Neutrophil (primary cell): ENCODE data around the gene OR10H2.
"Not testable (repeated sequence)": the region's sequence is repeated elsewhere in the genome, so short reads cannot be mapped to it uniquely, and the experiment has no call there.

Experiments
- H3K27ac ChIP-seq: fragments of 200-600 bp; sonication (generic); 2 replicates; pipeline ENCODE4 v1.5.1; 2016; ENCODE audit warnings: mild to moderate bottlenecking, moderate library complexity
- H3K27me3 ChIP-seq: fragments of 200-600 bp; sonication (generic); 2 replicates; pipeline ENCODE4 v1.6.0; 2016; ENCODE audit warnings: mild to moderate bottlenecking
- H3K36me3 ChIP-seq: fragments of 200-600 bp; sonication (generic); 2 replicates; pipeline ENCODE4 v1.5.1; 2017
- H3K4me1 ChIP-seq, 2 experiments: fragments of 200-600 bp in 1 of 2; sonication (generic) in 1 of 2; 1 replicate in 1 of 2; 2 replicates in 1 of 2; pipeline versions ENCODE4 v1.5.1 to v1.6.1; 2013 to 2016; ENCODE audit warnings: low read depth in 1 of 2, low read length in 1 of 2, mild to moderate bottlenecking in 1 of 2, moderate library complexity in 1 of 2; ENCODE audit not compliant: control insufficient read depth in 1 of 2, insufficient read depth in 1 of 2
- H3K4me3 ChIP-seq, 2 experiments: fragments of 200-600 bp in 1 of 2; sonication (generic) in 1 of 2; 1 replicate in 1 of 2; 2 replicates in 1 of 2; pipeline ENCODE4 v1.5.1; 2013 to 2016; ENCODE audit warnings: low read depth in 1 of 2, low read length in 1 of 2, mild to moderate bottlenecking in 1 of 2, moderate library complexity in 1 of 2
- H3K9me3 ChIP-seq: fragments of 200-600 bp; sonication (generic); 2 replicates; pipeline ENCODE4 v1.5.1; 2016
- TF ChIP-seq, protein P1 (sequence below): fragments of 200-600 bp; sonication (generic); IDR thresholded peaks from 2 replicates; pipeline ENCODE4 v1.5.1; 2016; ENCODE audit warnings: antibody characterized with exemption

OR10H2 gene, protein sequence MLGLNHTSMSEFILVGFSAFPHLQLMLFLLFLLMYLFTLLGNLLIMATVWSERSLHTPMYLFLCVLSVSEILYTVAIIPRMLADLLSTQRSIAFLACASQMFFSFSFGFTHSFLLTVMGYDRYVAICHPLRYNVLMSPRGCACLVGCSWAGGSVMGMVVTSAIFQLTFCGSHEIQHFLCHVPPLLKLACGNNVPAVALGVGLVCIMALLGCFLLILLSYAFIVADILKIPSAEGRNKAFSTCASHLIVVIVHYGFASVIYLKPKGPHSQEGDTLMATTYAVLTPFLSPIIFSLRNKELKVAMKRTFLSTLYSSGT

DNA sequence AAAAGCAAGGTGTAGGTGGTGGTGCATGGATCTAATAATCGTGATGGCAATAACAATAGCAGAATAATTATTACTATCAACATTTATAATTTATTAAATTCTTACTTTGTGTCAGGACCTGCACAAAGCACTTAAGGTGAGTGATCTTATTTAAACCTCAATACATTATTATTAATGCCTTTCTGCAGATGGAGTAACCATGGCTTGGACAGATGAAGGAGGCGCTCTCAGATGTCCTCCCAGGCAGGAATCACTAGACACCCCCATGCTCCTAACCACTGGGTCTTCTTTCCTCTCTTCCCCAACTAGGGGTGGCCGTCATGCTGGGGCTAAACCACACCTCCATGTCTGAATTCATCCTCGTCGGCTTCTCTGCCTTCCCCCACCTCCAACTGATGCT is at the start of gene OR10H2:
OR10H2 (plus strand) TSS at position 301 of the 400 bp plus-strand sequence; CDS start at position 321, 20 bp downstream.
- Histone ChIP-seq H3K27me3 (peaks cover 71% of the 10 kb centered on the region), H3K27ac (no peak within 1 kb of the TSS), H3K4me3 (no peak within 1 kb of the TSS), H3K4me1 (no peaks in the 10 kb centered on the region), H3K36me3 (no peaks in the 10 kb centered on the region), H3K9me3 (no peaks in the 10 kb centered on the region)
- TF ChIP-seq, protein P1, sequence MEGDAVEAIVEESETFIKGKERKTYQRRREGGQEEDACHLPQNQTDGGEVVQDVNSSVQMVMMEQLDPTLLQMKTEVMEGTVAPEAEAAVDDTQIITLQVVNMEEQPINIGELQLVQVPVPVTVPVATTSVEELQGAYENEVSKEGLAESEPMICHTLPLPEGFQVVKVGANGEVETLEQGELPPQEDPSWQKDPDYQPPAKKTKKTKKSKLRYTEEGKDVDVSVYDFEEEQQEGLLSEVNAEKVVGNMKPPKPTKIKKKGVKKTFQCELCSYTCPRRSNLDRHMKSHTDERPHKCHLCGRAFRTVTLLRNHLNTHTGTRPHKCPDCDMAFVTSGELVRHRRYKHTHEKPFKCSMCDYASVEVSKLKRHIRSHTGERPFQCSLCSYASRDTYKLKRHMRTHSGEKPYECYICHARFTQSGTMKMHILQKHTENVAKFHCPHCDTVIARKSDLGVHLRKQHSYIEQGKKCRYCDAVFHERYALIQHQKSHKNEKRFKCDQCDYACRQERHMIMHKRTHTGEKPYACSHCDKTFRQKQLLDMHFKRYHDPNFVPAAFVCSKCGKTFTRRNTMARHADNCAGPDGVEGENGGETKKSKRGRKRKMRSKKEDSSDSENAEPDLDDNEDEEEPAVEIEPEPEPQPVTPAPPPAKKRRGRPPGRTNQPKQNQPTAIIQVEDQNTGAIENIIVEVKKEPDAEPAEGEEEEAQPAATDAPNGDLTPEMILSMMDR = no peak

DNA sequence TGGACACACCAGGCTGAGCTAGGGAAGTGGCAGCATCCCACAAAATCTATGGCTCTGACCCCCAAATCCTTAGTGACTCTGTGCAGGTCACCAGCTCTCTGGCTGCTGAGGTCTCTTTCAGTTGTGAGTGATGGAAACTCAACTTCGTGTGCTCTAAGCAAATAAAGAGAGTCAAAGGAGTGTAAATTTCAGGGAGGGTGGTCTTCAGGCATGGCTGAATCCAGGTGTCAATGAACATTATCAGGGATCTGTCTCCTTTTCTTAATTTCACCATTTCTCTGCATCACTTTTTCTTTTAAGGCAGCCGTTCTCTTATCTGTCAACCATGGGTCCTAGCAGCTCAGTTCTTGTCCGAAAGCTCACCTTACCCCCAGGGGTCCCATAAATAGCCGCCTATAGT is 48.7 kb upstream of the OR10H2 start:
- TF ChIP-seq, protein P1 = no peak
- Histone ChIP-seq H3K27me3 (peaks cover 3% of the 10 kb centered on the region), H3K9me3 (no peaks in the 10 kb centered on the region), H3K36me3 (peaks cover 82% of the 10 kb centered on the region), H3K4me1 (no peaks in the 10 kb centered on the region), H3K27ac (no peak overlapping the region), H3K4me3 (no peak overlapping the region)

DNA sequence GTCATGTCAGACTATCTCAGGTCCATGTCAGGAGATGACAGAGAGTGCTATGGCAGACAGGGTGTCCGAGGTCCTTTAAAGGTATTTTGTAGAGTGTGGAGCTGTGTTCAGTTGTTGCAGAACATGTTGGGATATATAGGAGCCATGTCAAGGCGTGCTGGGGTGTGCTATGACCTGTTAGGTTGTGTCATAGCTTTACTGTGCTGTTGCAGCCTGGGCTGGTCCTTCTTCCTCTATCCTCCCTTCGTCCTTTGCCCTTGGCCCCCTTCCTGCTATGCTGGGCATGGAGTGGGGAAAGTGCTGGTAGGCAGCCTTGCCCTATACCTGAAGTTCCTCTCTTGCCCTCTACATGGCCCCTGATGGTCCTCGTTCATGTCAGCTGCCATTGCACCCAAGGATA is 48.0 kb upstream of the OR10H2 start:
- peaks cover 84% of the 10 kb centered on the region for H3K36me3 ChIP-seq
- not testable (repeated sequence) for H3K4me1 ChIP-seq, H3K27ac ChIP-seq, H3K9me3 ChIP-seq, H3K4me3 ChIP-seq, H3K27me3 ChIP-seq

DNA sequence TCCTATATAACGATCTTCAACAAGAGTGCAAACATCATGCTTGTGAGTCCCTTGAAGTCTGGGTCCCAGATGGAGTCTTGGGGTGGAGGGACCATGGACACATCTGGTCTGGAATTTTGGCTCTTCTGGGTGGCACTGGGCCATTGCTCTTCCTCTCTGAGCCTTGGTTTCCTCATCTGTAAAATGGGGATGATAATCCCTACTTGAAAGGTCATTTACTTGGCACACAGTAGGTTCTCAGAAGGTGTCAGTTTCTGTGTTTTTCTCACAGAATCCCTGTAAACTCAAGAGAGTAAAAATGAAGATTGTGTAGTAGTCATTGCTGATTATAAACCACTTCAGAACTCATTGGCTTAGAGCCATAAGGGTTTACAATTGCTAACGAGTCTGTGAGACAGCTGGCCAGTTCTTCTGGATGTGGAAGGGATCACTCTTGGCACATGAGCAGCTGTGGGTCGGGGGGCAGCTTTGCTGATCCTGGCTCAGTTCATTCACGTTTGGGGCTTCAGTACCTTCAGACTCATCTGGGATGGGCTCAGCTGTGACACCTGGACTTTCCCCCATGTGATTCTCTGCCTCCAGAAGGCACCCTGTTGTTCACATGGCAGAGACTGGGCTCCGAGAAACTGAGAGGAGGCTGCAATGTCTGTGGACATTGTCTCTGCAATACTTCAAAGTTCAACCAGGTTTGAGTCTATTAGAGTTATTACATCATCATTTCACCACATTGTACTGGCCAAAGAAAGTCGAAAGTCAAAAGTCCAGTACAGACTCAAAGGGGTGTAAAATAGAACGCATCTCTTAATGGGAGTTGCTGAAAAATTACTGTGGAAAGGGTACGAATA is 47.1 kb upstream of the OR10H2 start:
- no peaks in the 10 kb centered on the region for H3K4me1 ChIP-seq

DNA sequence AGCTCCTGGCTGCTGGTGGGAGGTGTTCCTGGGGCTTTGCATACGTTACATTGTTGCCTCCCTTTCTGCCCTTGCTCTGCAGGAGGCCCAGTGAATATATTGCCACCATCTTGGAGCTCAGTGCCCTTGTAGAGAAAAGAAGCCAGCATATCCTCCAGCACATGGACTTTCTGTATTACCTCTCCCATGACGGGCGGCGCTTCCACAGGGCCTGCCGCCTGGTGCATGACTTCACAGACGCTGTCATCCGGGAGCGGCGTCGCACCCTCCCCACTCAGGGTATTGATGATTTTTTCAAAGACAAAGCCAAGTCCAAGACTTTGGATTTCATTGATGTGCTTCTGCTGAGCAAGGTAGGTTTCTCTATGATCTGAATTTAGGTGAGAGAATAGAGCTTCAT is 44.4 kb upstream of the OR10H2 start:
- Histone ChIP-seq H3K9me3 (no peaks in the 10 kb centered on the region), H3K27me3 (peaks cover 3% of the 10 kb centered on the region), H3K4me1 (no peaks in the 10 kb centered on the region), H3K27ac (no peak overlapping the region), H3K4me3 (no peak overlapping the region), H3K36me3 (peaks cover 94% of the 10 kb centered on the region)
- TF ChIP-seq, protein P1 = no peak

More for the DNA sequence above, 47.1 kb upstream of the OR10H2 start:
- no peaks in the 10 kb centered on the region for H3K9me3 ChIP-seq
- peaks cover 3% of the 10 kb centered on the region for H3K27me3 ChIP-seq
- no peak overlapping the region for H3K4me3 ChIP-seq
- TF ChIP-seq, protein P1 = no peak
- no peak overlapping the region for H3K27ac ChIP-seq
- peaks cover 84% of the 10 kb centered on the region for H3K36me3 ChIP-seq

DNA sequence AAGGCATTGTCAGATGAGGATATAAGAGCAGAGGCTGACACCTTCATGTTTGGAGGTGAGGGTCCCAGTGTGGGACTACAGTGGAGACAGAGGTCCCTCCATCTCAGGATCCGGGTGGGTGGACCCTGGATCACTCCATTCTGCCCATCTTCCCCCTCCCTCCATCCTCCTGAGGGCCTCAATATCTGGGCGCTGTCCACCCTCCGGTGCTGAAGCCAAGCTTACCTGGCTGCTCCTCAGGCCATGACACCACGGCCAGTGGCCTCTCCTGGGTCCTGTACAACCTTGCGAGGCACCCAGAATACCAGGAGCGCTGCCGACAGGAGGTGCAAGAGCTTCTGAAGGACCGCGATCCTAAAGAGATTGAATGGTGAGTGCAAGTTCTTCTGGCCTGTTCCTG is 43.0 kb upstream of the OR10H2 start:
- Histone ChIP-seq H3K36me3 (peaks cover 80% of the 10 kb centered on the region), H3K4me3 (no peak overlapping the region), H3K4me1 (no peaks in the 10 kb centered on the region), H3K27ac (no peak overlapping the region), H3K27me3 (peaks cover 3% of the 10 kb centered on the region), H3K9me3 (no peaks in the 10 kb centered on the region)
- TF ChIP-seq, protein P1 = no peak
